Activated T-cell treated with anti-CD3 and anti-CD28 coated beads, Interleukin-2, amount 50 U/mL, for 48 hours (primary cell): ENCODE measurements around the gene SFXN5.
A peak's percentile ranks its signal among the peaks of the same experiment; 100 is the strongest.
"Not testable (repeated sequence)": the region's sequence is repeated elsewhere in the genome, so short reads cannot be mapped to it uniquely, and the experiment has no call there.

Experiments
- DNase-seq, 2 experiments: peaks; one replicate each; pipeline ENCODE4 v3.0.0-alpha.2; 2020

Gene SFXN5

GRCh38 chr2:73100956-73101355 is 29.4 kb upstream of the SFXN5 start:
- no peak for DNase-seq

- no peak for DNase-seq
Measured at GRCh38 chr2:73099486-73099885, 28.0 kb upstream of the SFXN5 start.

DNA sequence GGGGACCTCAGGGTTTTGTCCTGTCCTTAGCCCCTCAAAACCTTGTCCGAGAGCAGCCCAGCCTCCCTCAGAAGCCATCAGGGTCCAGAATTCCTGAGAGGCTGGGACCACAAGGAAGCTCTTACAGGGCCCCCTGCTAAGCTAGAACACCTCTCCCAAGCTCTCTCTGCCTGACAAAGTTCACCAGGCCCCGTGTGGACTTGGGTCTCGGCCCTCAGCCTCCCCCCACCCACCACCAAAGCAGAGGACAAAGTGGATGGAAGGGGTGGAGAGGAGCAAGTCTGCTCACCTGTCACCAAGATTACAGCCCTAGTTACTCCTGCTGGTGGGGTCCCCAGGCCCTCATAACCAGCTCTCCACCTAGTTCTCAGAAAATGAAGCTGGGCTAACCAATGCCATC is 24.4 kb upstream of the SFXN5 start:
- no peak for DNase-seq

- not testable (repeated sequence) for DNase-seq
Measured at GRCh38 chr2:73093601-73094218, 22.2 kb upstream of the SFXN5 start.

DNA sequence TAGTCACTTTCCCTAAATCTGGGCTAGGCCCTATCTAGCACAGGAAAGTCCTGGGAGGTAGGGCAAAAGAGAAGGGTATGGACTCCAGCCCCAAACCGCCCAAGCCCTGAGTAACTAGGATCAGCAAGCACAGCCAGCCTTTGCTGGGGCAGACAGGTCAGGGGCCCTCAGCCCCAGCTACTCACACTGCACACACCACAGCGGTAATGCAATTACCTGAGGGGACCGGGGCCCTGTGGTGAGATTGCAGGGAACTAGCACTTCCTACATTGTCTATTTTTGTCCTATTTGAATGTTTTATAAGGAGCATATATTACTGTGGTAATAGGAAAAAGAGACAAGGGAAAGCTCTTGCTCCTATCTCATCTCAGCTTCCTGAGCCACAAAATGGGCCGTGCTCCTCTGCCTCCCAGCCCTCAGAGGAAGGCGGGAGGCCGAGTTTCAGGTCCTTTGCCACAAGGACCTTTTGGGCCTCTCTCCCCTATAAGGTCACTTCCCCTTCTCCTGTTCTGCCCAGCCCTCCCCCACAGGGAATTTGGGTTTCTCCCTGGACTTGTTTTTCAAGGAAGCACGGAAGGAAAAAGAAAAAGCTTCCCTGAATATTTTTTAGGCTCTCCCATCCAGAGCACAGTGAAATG is 20.8 kb upstream of the SFXN5 start:
- no peak for DNase-seq

- no peak for DNase-seq
Measured at GRCh38 chr2:73091696-73092095, 20.2 kb upstream of the SFXN5 start.

DNA sequence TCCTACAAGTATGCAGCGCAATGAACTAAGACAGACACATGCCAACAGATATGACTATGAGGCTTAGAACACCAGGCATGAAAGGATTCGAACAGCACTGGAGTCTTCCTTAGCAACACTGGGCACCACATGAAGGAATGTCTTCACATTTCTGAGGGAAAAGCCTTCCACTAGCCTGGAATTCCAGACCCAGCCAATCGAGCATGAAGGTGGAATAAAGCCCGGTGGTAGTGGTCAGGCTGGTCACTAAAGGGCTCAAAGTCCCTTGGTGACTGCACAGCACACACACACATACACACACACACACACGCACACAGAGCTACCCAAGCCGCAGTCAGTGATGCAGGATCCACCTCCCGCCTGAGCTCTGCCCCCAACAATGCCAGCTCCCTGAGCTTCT is 19.7 kb upstream of the SFXN5 start:
- DNase-seq = no peak

DNA sequence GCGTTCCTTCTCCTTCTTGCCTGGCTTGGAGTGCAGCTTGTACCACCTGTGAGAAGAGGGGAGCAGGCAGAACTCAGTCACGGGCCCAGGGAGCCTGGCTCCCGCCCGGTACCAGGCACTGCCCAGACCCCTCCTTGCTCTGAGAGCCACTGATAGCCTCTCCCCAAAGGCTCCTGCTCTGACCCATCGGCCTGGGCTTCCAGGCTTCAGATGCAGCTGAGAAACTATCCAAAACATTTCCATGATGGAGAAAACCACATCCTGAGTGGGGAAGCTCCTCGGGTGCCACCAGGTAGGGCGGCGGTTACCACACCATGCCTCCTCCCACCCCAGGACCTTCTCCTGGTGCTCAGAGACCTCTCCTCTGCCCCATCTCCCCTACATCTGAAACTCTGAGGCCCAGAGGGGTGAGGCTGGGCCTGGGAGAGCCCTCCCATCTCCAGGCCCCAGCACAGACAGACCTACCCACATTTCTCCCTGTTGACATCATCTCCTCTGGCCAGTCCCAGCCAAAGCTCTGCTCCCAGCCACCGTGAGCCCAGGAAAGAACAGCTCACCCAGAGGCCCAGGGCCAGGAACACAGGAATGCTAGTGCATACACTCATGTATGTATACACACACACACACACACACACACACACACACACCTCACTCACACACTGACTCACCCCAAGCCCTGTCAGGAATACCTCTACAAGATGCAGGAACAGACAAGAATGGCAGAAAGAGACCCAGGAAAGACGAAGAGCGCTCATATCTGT is 17.9 kb upstream of the SFXN5 start:
- no peak for DNase-seq

GRCh38 chr2:73088703-73089102 is 17.2 kb upstream of the SFXN5 start:
- DNase-seq = no peak

DNA sequence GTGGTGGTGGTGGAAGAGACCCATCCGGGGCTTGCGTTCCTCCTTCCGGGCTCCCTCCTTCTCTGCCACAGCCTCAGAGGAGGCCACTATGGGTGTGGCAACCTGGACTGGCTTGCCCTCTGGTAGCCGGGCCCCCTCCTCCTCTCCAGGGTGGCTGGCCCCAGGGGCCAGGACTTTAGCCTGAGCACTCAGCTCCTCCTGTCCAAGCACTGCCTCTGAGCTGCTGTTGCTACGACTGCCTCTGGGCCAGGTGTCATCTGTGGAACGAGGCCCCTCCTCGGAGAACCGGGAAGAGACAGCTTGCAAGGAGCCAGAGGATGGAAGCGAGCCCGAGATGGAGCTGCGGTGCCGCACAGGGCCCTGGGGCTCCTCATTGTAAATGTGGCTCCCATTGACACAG is 16.7 kb upstream of the SFXN5 start:
- DNase-seq = no peak

DNA sequence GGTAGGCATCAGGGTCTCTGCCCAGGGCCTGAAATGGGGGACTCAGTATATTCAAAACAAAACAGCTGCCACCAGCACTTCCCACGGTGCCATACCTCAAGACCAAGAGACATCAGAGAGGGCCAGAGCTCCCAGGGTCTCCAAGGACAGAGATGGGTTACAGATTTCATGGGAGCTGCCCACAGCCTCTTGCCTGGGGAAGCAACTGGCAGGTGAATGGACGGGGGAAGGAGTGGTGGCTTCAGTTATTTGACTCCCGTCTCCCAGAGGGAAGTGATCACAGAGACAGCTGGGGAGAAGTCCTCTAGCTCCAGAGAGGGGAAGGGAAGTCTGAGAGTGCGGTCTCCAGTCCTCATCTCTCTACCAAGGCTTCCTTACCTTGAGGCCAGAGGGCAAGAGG is 15.8 kb upstream of the SFXN5 start:
- DNase-seq = no peak

DNA sequence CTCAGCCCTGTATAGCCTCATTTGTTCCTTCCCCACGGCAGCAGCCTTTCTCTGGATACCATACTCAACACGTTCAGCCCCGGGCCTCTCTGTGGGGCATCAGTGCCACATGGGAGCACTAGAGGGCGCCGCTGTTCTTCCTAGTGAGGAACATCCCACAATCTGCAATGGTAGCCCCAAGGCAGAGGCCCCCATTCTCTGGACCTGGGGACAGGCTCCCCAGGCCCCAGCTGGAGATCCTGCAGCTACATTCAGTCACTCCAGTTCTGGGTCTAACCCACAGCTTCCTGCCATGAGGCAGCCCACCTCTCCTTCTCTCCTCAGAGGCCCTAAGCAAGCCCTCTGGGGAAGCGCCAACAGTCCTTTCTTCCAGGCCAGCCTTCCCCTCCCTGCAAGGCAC is 14.2 kb upstream of the SFXN5 start:
- peak; percentile 90 for DNase-seq

GRCh38 chr2:73084971-73085370 is 13.5 kb upstream of the SFXN5 start:
- DNase-seq = no peak

- no peak for DNase-seq
Measured at GRCh38 chr2:73083886-73084800, 12.6 kb upstream of the SFXN5 start.

DNA sequence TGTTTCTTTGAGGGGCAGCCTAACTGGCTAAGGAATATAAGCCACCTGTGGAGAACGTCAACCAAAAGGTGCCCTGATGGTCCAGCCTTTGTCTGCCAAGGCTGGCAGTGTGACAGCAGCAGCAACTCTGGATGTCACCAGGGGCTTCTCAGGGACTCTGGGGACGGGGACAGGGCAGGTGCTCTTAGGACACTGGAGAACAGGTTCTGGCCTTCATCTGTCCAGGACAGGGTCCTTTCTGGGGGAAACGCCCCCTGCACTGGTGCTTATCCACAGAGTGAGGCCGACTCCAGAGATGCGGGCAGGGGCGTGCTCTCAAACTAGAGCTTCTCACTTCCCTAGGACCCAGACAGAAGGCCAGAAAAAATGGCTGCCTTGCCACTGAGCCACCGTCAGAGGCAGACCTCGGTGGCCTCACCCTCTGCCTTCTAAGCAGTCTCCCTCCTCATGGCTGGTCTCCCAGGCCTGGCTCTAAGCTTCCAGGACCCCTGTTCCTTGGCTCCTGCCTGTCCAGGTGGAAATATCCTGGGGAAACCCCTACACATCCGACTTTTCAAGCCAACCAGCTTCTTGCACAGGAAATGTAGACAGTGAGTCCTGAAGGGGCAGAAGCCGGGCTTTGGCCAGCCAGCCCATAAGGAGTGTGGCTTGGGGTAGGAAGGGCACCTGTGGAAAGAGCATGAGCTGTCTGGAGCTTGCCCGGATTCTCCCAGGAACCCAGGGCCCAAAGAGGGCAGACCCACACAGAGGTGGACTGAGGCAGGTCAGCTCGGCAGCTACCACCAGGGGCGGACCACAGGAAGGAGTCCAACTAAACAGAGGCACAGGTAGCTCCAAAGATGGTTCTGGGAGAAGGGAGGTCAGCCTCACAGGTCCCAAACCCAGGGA is 11.3 kb upstream of the SFXN5 start:
- no peak for DNase-seq

- no peak for DNase-seq
Measured at GRCh38 chr2:73081181-73081671, 9.7 kb upstream of the SFXN5 start.

DNA sequence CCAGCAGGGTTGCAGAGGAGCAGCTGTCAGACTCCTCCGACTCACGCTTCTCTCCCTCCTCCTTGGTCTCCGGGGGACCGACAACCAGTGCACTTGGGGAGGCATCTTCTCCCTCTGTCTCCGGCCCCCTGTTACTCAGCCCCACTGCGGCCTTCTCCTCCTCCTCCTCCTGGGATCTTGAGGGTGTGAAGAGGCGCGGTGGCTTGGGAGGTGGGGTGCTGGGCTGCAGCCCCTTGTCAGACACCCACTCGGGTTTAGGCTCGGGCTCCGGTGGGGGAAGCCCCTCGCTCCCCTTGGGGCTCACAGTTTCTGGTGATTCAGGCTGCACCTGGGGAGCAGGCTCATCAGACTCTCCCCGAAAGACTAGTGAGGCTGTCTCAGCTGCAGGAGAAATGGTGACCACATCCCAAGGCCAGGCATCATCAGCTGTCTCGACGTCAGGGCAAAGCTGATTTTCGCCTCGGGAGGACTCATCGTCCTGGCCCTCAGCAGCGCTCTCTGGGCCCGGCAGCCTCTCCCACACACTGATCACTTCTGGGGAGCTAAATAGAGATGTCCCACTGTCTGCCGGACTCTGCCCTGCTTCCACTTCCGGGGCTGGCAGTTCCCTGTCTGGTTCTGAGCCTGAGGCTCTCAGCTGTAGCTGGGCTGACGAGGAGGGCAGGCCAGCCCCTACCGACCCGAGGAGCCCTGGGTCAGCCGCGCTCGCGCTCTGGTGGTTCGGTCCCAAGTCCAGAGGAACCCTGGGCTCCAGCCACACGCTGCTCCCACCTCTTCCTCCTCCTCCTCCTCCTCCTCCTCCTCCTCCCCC is 9.0 kb upstream of the SFXN5 start:
- no peak for DNase-seq

DNA sequence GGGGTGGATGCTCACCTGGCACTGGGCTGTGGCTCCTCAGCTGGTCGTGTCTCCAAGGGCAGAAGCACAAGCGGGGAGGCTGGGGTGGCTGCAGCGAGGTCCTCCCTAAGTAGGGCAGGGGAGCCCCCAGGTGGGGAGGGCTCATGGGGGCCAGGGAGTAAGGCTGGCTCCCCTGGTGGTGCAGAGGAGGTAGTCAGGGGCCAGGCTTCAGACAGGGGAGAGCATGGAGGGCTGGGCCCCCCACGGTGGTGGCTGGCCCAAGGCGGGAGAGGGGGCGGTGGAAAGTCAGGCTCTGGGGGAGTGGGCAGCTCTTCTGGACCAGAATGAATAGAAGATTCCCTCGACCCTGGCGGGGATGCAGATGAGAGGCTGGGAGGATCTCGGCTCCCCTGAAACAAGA is 8.1 kb upstream of the SFXN5 start:
- no peak for DNase-seq

GRCh38 chr2:73078457-73079411 is 7.2 kb upstream of the SFXN5 start:
- no peak for DNase-seq

- no peak for DNase-seq
Measured at GRCh38 chr2:73077424-73077795, 5.9 kb upstream of the SFXN5 start.
